ENCODE results near the gene NPEPPS.

The NPEPPS gene

DNA sequence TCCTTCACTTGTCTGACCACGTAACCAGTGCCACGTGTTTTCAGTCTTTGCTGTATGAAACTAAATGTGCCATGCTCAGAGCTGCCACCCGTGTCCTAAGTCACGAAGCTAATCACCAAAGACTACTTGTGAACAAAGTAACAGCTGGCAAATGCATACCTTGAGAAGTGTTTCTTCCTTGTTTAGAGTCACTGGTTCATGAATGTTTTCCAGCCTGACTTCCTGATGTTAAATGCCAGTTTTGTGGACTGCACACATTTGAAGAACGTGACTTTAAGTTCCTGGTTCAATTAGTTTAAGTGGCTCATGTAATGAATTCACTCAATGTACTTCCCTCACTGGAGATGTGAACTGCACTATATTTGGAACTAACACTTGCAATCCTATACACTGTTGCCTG is 98.9 kb downstream of the NPEPPS start:
- Histone ChIP-seq H3K4me2 (ENCODE audit: low read depth, low read length, poor library complexity, severe bottlenecking) (no peak overlapping the region), H3K36me3 (ENCODE audit: low read length) (no peaks in the 10 kb centered on the region), H3K9me2 (replicated peaks; ENCODE audit: insufficient read depth, low read length) (no peaks in the 10 kb centered on the region), H3K9me3 (ENCODE audit: insufficient read depth, low read length) (no peaks in the 10 kb centered on the region), H4K20me1 (ENCODE audit: low read depth, low read length) (no peaks in the 10 kb centered on the region), H3F3A (ENCODE audit: insufficient read depth) (no peaks in the 10 kb centered on the region), H3K4me3 (ENCODE audit: insufficient read depth, low read length, poor library complexity, severe bottlenecking) (no peak overlapping the region), H3K9ac (ENCODE audit: low read length) (no peak overlapping the region), H2AFZ (ENCODE audit: low read depth, low read length, severe bottlenecking) (no peak overlapping the region), H3K79me2 (ENCODE audit: insufficient read depth, low read length) (no peaks in the 10 kb centered on the region), H3K27ac (ENCODE audit: low read depth, low read length) (no peak overlapping the region), H3K27me3 (ENCODE audit: low read length) (no peaks in the 10 kb centered on the region)
- TF ChIP-seq, protein P1, sequence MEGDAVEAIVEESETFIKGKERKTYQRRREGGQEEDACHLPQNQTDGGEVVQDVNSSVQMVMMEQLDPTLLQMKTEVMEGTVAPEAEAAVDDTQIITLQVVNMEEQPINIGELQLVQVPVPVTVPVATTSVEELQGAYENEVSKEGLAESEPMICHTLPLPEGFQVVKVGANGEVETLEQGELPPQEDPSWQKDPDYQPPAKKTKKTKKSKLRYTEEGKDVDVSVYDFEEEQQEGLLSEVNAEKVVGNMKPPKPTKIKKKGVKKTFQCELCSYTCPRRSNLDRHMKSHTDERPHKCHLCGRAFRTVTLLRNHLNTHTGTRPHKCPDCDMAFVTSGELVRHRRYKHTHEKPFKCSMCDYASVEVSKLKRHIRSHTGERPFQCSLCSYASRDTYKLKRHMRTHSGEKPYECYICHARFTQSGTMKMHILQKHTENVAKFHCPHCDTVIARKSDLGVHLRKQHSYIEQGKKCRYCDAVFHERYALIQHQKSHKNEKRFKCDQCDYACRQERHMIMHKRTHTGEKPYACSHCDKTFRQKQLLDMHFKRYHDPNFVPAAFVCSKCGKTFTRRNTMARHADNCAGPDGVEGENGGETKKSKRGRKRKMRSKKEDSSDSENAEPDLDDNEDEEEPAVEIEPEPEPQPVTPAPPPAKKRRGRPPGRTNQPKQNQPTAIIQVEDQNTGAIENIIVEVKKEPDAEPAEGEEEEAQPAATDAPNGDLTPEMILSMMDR (IDR thresholded peaks at IDR 0.05; ENCODE audit: insufficient read depth, low read length, poor library complexity, severe bottlenecking), result no peak
- no peak for TF ChIP-seq EZH2phosphoT487 (conservative IDR thresholded peaks at IDR 0.05; ENCODE audit: low read length)

DNA sequence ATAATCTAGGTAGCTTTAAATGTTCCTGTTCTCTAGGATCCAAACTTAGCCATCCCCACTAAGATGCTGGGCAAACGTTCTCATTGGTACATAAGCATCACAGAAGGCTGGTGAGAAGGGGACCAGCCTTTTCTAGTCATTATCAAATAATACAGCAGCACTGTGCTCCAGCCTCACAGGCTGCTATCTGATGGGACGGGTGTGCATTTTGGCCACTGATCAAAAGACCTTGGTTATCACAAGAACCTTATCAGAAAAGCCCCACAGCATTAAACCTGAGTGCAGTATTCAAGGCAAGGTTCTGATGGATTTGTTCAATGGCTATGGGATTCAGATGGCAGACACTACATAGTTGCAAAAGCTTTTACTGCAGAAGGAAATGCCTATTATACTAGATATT is 99.7 kb downstream of the NPEPPS start:
- Histone ChIP-seq H3K9me3 (ENCODE audit: insufficient read depth, low read length) (no peaks in the 10 kb centered on the region), H3K9ac (ENCODE audit: low read length) (no peak overlapping the region), H3K36me3 (ENCODE audit: low read length) (no peaks in the 10 kb centered on the region), H3K27me3 (ENCODE audit: low read length) (no peaks in the 10 kb centered on the region), H3K9me2 (replicated peaks; ENCODE audit: insufficient read depth, low read length) (no peaks in the 10 kb centered on the region), H3K4me2 (ENCODE audit: low read depth, low read length, poor library complexity, severe bottlenecking) (no peak overlapping the region), H3K79me2 (ENCODE audit: insufficient read depth, low read length) (no peaks in the 10 kb centered on the region), H2AFZ (ENCODE audit: low read depth, low read length, severe bottlenecking) (no peak overlapping the region), H3F3A (ENCODE audit: insufficient read depth) (no peaks in the 10 kb centered on the region), H3K4me3 (ENCODE audit: insufficient read depth, low read length, poor library complexity, severe bottlenecking) (no peak overlapping the region), H4K20me1 (ENCODE audit: low read depth, low read length) (no peaks in the 10 kb centered on the region), H3K27ac (ENCODE audit: low read depth, low read length) (no peak overlapping the region)
- TF ChIP-seq EZH2phosphoT487 (conservative IDR thresholded peaks at IDR 0.05; ENCODE audit: low read length), result no peak
- TF ChIP-seq, protein P1 (IDR thresholded peaks at IDR 0.05; ENCODE audit: insufficient read depth, low read length, poor library complexity, severe bottlenecking), result no peak

DNA sequence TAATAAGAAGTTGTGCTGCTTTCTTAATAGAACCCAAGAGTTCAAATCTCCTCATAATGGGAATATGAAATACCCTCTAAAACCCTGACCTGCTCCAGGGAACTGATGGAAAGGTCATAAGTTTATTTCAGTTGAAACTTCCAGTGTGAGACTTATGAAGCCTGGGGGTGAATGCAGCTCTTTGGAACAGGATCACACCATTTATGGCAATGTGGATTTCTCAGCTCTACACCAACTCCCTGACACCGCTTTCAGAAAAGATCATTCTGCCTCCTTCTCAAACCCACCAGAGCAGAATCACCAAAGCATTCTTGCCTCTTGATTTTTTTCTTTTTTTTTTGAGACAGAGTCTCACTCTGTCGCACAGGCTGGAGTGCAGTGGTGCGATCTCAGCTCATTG is 102.1 kb downstream of the NPEPPS start:
- Histone ChIP-seq H3K9me2 (replicated peaks; ENCODE audit: insufficient read depth, low read length) (no peaks in the 10 kb centered on the region), H3K36me3 (ENCODE audit: low read length) (no peaks in the 10 kb centered on the region), H3K27me3 (ENCODE audit: low read length) (no peaks in the 10 kb centered on the region), H4K20me1 (ENCODE audit: low read depth, low read length) (no peaks in the 10 kb centered on the region), H2AFZ (ENCODE audit: low read depth, low read length, severe bottlenecking) (no peak overlapping the region), H3K4me2 (ENCODE audit: low read depth, low read length, poor library complexity, severe bottlenecking) (no peak overlapping the region), H3K4me3 (ENCODE audit: insufficient read depth, low read length, poor library complexity, severe bottlenecking) (no peak overlapping the region), H3K27ac (ENCODE audit: low read depth, low read length) (no peak overlapping the region), H3K9ac (ENCODE audit: low read length) (no peak overlapping the region), H3F3A (ENCODE audit: insufficient read depth) (no peaks in the 10 kb centered on the region), H3K9me3 (ENCODE audit: insufficient read depth, low read length) (no peaks in the 10 kb centered on the region), H3K79me2 (ENCODE audit: insufficient read depth, low read length) (no peaks in the 10 kb centered on the region)
- TF ChIP-seq, protein P1 (IDR thresholded peaks at IDR 0.05; ENCODE audit: insufficient read depth, low read length, poor library complexity, severe bottlenecking), result no peak
- TF ChIP-seq EZH2phosphoT487 (conservative IDR thresholded peaks at IDR 0.05; ENCODE audit: low read length), result no peak

Data from SU-DHL-6 (cell line).